H1 (cell line): ENCODE data around the gene GPR137. TPM values are rescaled to one million over a fixed set of nuclear protein-coding genes. Genes with fewer than 3 reads are reported as not detected.

Source experiments
- ZNF274 ChIP-seq: IDR thresholded peaks from 2 replicates; pipeline ENCODE4 v1.7.0; 2012; ENCODE audit warnings: low read length, borderline replicate concordance; ENCODE audit errors: extremely low read depth
- polyA plus RNA-seq, 7 experiments: library from polyadenylated mRNA; depleted of rRNA in 3 of 7; stranded (reverse) in 5 of 7; unstranded in 2 of 7; fragments of >200 nt in 5 of 7; fragments of 200-250 nt in 2 of 7; gene quantifications; 1 replicate in 5 of 7; 2 replicates in 1 of 7; 4 replicates in 1 of 7; pipeline versions ENCODE4 v1.2.1 to v1.2.3, GENCODE V29; 2011 to 2013; ENCODE audit warnings: missing spikeins in 2 of 7, mixed read lengths in 2 of 7
- total RNA-seq: library from RNA; stranded (reverse); fragmentation: NEBNext Ultra II Directional; extraction: Animal tissue kit (Norgen Biotek cat#: 25700); gene quantifications from 2 replicates; pipeline ENCODE4 v1.2.1, GENCODE V29; 2021

GPR137 gene
- total and polyA plus RNA-seq, 2 of the 8 experiments (the other 6 are each of a cell fraction or from before 2014, with no cell fraction given) = 36.2 to 37.8 TPM

GRCh38 chr11:64316672-64317324 is 31.1 kb downstream of the GPR137 start (continued):
- TF ChIP-seq ZNF274 = no peak
